HepG2 (cell line): ENCODE measurements around the gene RBBP8.
"Not testable (repeated sequence)": the region's sequence is repeated elsewhere in the genome, so short reads cannot be mapped to it uniquely, and the experiment has no call there.

Experiments
- ASH2L ChIP-seq: fragments of 300-600, 200-600 bp; sonication (generic); IDR thresholded peaks from 2 replicates; pipeline ENCODE4 v1.7.0; 2017; ENCODE audit warnings: low read depth, mild to moderate bottlenecking, moderate library complexity, mixed read lengths, low read length; ENCODE audit not compliant: insufficient read length
- EP300 ChIP-seq, 3 experiments: sonication (generic) in 1 of 3; formaldehyde crosslinking in 1 of 3; IDR thresholded peaks; 2 replicates each; pipeline versions ENCODE4 v1.5.1 to v1.6.1; 2011 to 2020; ENCODE audit warnings: low read depth in 2 of 3, low read length in 2 of 3, borderline replicate concordance in 1 of 3, improper control_type of control experiment in 1 of 3, mild to moderate bottlenecking in 1 of 3, missing genetic modification reagents in 1 of 3, moderate library complexity in 1 of 3
- ETV5 ChIP-seq: IDR thresholded peaks from 2 replicates; pipeline ENCODE4 v1.6.1; 2018; ENCODE audit warnings: missing biosample characterization, missing genetic modification reagents, inconsistent platforms, borderline replicate concordance
- JUNB ChIP-seq: sonication (generic); formaldehyde crosslinking; IDR thresholded peaks from 2 replicates; pipeline ENCODE4 v1.8.0; 2022; ENCODE audit warnings: missing genetic modification reagents, mild to moderate bottlenecking, borderline replicate concordance
- MYNN ChIP-seq: sonication (generic); formaldehyde crosslinking; IDR thresholded peaks from 2 replicates; pipeline ENCODE4 v1.4.0; 2020; ENCODE audit warnings: mild to moderate bottlenecking, low read depth, missing genetic modification reagents
- NAIF1 ChIP-seq: sonication (generic); formaldehyde crosslinking; IDR thresholded peaks from 2 replicates; pipeline ENCODE4 v1.5.0; 2020; ENCODE audit warnings: mild to moderate bottlenecking, missing genetic modification reagents, borderline replicate concordance
- NFE2L1 ChIP-seq: sonication (generic); formaldehyde crosslinking; IDR thresholded peaks from 2 replicates; pipeline ENCODE4 v1.4.0; 2020; ENCODE audit warnings: missing genetic modification reagents, mild to moderate bottlenecking, borderline replicate concordance
- POLR2A ChIP-seq, 2 experiments: IDR thresholded peaks; 2 replicates each; pipeline ENCODE4 v1.6.1; 2011; ENCODE audit warnings: low read depth in 2 of 2, low read length in 2 of 2, mild to moderate bottlenecking in 1 of 2, moderate library complexity in 1 of 2; ENCODE audit not compliant: insufficient read depth in 1 of 2
- RAD51 ChIP-seq: fragments of 450-650 bp; IDR thresholded peaks from 2 replicates; pipeline ENCODE4 v1.6.1; 2016; ENCODE audit warnings: borderline replicate concordance
- TF ChIP-seq, protein P1 (sequence below), 2 experiments: IDR thresholded peaks; 2 replicates each; pipeline ENCODE4 v1.6.1; 2011 to 2012; ENCODE audit warnings: low read length in 2 of 2, borderline replicate concordance in 1 of 2, low read depth in 1 of 2, mild to moderate bottlenecking in 1 of 2, moderate library complexity in 1 of 2
- TF ChIP-seq, protein P2 (sequence below): sonication (generic); formaldehyde crosslinking; IDR thresholded peaks from 2 replicates; pipeline ENCODE4 v1.5.1; 2020; ENCODE audit warnings: missing genetic modification reagents, mild to moderate bottlenecking, borderline replicate concordance
- TF ChIP-seq, protein P3 (sequence below): IDR thresholded peaks from 2 replicates; pipeline ENCODE4 v1.6.1; 2016

DNA sequence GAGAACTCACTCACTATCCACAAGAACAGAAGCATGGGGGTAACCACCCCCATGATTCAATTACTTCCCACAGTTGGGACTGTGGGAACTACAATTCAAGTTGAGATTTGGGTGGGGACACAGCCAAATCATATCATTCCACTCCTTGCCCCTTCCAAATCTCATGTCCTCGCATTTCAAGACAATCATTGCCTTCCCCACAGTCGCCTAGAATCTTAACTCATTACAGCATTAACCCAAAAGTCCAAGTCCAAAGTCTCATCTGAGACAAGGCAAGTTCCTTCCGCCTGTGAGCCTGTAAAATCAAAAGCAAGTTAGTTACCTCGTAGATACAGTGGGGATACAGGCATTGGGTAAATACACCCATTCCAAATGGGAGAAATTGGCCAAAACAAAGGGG is 20.9 kb downstream of the RBBP8 start:
- TF ChIP-seq JUNB (CRISPR knock-in tag); POLR2A (IDR thresholded peaks at IDR 0.05; ENCODE audit: insufficient read depth in 1 of 2, low read depth in 2 of 2, low read length in 2 of 2); ETV5 (CRISPR knock-in tag); EP300 (IDR thresholded peaks at IDR 0.05; ENCODE audit: low read depth in 2 of 2, low read length in 2 of 2); EP300 (CRISPR knock-in tag; IDR thresholded peaks at IDR 0.05; ENCODE audit: borderline replicate concordance); ASH2L; NFE2L1 (CRISPR knock-in tag); NAIF1 (CRISPR knock-in tag); RAD51; MYNN (CRISPR knock-in tag): not testable (repeated sequence)
- TF ChIP-seq, protein P1, sequence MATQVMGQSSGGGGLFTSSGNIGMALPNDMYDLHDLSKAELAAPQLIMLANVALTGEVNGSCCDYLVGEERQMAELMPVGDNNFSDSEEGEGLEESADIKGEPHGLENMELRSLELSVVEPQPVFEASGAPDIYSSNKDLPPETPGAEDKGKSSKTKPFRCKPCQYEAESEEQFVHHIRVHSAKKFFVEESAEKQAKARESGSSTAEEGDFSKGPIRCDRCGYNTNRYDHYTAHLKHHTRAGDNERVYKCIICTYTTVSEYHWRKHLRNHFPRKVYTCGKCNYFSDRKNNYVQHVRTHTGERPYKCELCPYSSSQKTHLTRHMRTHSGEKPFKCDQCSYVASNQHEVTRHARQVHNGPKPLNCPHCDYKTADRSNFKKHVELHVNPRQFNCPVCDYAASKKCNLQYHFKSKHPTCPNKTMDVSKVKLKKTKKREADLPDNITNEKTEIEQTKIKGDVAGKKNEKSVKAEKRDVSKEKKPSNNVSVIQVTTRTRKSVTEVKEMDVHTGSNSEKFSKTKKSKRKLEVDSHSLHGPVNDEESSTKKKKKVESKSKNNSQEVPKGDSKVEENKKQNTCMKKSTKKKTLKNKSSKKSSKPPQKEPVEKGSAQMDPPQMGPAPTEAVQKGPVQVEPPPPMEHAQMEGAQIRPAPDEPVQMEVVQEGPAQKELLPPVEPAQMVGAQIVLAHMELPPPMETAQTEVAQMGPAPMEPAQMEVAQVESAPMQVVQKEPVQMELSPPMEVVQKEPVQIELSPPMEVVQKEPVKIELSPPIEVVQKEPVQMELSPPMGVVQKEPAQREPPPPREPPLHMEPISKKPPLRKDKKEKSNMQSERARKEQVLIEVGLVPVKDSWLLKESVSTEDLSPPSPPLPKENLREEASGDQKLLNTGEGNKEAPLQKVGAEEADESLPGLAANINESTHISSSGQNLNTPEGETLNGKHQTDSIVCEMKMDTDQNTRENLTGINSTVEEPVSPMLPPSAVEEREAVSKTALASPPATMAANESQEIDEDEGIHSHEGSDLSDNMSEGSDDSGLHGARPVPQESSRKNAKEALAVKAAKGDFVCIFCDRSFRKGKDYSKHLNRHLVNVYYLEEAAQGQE (IDR thresholded peaks at IDR 0.05; ENCODE audit: borderline replicate concordance in 1 of 2, low read depth in 1 of 2, low read length in 2 of 2): not testable (repeated sequence)
- TF ChIP-seq, protein P2, sequence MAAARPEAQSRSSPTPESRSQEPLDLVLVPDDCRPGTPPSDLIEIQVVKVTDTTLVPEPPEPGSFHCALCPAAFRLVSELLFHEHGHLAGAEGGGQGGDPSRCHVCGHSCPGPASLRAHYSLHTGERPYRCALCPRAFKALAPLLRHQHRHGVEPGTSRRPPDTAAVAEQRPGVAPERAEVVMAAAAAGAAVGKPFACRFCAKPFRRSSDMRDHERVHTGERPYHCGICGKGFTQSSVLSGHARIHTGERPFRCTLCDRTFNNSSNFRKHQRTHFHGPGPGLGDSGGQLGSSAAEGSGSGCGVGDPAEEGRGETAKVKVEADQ (CRISPR knock-in tag): not testable (repeated sequence)
- TF ChIP-seq, protein P3, sequence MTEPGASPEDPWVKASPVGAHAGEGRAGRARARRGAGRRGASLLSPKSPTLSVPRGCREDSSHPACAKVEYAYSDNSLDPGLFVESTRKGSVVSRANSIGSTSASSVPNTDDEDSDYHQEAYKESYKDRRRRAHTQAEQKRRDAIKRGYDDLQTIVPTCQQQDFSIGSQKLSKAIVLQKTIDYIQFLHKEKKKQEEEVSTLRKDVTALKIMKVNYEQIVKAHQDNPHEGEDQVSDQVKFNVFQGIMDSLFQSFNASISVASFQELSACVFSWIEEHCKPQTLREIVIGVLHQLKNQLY (CRISPR knock-in tag): not testable (repeated sequence)
